GM21737 (cell line): ENCODE results near the gene PHLPP1.
"Not testable (repeated sequence)": the region's sequence is repeated elsewhere in the genome, so short reads cannot be mapped to it uniquely, and the experiment has no call there.

Experiments used
- ATAC-seq: cut with Tn5 transposase; IDR thresholded peaks from one replicate; pipeline ENCODE4 v1.9.1; 2021; ENCODE audit warnings: mild to moderate bottlenecking, moderate library complexity; ENCODE audit not compliant: unreplicated experiment

PHLPP1 gene

DNA sequence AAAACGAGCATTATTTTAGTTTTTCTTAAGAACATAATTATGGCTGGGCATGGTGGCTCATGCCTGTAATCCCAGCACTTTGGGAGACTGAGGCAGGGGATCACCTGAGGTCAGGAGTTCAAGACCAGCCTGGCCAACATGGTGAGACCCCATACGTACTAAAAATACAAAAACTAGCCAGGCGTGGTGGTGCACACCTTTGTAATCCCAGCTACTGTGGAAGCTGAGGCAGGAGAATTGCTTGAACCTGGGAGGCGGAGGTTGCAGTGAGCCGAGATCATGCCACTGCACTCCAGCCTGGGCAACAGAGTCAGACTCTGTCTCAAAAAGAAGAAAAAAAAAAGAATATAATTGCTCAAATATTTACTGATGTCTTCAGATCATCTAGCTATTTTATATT, 25.3 kb downstream of the PHLPP1 start:
- ATAC-seq: not testable (repeated sequence)

DNA sequence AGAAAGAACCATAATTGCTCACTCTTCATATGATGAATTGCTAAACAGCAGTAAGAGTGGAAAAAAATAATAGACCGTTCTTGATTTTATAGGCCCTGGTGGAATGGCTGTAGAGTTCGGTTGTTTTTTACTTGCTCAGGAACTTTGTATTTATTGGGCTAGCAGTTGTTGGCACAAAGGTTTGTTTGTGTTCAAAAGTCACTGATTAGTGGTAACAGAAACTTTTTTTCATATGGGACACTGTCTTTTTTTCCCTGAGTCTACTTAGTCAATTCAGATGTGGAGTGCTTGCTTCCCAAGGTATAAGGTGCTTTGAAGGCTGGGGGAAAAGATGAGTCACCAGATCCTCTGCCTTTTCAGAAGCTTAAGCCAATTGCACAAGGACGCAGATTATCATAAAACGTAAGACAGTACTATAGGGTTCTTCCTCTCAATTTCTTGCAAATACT, 25.8 kb downstream of the PHLPP1 start:
- no peak for ATAC-seq

DNA sequence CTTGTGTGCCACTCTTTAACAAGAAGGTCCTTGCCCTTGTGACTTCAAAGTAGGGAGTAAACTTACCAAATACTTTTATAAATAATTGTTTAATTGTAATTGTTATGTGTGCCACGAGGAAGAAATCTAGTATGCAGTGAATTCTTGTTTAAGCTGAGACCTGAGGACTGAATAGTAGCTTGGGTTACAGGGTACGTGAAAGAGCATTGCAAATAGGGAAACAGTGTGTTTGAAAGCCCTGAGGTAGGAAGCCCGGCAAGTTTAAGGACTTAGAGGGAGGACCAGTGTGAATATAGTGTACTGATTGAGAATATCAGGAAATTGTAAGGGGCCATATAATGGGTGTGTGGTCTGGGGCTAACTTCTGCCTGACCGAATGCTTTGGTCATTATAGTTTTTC, 26.2 kb downstream of the PHLPP1 start:
- no peak for ATAC-seq

DNA sequence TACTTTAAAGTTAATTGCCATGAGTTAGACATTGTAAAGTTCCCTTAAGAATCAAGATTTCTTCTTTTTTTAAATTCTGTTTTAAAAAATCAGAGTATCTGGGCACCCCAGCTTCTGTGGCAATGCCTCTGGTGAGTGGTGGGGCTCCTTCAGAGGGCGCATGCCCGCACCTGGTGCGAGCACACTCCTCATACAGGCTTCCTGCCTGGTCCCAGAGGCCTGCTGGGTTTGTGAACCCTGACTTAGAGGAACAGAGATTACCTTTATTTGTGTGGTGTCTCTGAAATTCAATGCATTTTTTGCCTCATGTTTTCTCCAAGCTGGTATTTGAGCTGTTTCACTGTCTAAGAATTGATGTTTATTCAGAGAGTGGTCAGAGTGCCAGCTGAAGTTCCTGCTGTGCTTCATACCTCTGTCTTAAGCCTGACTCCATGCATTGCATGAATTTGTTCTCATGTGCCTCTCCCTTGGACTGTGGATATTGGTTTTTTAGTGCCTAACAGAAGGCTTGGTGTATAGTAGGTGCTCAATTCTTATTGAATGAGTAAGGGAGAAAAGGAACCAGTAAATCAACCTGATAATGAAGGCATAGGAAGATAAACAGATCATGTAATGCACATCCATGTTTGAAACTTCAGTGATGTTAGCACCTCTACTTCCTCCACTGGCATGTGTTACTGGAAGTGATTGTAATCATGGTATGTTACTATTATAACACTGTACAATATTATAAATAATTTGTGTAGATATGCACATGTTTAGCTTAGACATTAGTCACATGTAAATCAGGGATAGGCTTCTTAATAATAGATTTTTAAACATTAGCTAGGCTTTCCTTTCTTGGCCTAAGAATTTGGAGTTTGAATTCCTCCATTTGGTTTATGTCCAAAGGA, 29.0 kb downstream of the PHLPP1 start:
- ATAC-seq: peak; percentile 73

DNA sequence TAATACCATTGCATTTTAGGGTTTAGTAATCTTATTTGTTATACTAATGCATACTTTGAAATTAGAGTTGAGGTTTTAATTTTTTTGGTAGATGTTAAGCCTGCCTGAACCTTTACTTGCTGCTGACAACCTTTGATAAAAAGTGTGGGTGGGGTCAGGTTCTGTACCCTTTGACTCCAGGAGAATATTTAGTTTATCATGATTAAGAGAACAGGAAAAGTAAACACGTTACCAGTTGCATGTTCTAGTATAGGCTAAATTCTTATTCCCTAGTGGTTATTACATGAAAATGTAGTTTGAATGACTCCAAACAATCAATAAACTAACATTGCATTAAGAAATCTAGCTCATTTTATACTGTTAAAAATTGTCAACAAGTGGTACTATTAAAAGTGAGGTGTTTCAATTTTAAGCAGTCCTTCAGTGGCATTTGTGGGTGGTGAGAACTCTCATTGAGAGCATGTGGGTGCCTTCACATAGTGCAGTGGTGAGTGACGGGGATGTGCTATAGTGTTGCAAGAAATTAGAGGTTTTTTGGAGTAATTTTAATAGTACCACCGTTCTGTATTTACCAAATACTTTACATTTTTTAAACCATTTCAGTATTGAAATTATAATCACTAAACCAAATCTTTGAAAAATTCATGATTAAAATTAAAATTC, 29.9 kb downstream of the PHLPP1 start:
- ATAC-seq: no peak

DNA sequence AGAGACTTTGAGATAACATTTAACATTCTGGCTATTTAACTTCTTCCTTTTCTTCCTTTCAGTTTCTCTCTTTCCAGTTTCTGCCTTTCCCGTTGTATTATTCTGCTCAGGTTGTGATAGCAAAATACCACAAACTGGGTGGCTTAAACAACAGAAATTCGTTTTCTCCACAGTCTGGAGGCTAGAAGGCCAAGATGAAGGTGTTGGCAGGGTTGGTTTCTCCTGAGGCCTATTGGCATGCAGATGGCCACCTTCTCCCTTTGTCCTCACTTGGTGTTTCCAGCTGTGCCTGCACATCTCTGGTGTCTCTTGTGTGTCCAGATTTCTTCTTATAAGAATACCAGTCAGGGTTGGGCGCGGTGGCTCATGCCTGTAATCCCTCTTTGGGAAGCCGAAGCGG, 34.0 kb downstream of the PHLPP1 start:
- no peak for ATAC-seq

DNA sequence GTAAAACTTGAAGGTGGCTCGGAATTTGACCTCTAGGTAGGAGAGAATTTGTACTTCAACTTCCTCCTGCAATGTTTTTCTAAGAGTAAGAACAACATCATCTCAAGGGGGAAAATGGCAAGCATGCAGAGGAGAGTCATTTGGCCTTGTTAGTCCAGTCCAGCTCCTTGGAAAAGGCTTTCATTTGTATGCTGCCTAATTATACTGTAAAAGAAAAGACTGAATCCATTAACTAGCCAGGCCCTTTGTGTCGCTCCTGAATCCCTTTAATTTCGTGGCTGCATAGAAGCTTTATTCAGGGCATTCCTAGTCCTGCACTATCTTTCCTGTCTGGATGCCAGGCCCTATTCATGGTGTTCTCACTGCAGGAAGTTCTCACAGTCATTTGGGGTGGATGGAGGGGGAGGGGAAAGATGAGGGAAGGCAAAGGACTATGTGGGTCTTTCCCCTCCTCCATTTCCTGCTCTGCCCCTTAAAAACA, 36.0 kb downstream of the PHLPP1 start:
- ATAC-seq: no peak

DNA sequence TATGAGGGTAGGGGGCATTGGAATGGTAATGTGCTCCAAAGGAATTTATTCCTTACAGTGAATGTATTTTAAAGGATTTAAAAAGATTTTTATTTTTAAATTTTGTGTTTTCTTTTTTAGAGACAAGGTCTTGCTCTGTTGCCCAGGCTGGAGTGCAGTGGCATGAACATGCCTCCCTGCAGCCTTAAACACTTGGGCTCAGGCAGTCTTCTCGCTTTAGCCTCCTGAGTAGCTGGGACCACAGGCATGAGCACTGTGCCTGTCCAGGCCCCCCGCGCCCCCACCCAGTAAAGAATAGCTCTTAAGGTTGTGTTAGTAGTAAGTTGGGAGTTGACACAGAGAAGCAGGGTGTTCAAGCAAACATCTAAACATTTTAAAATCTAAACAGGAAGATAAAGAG, 36.6 kb downstream of the PHLPP1 start:
- ATAC-seq: no peak

DNA sequence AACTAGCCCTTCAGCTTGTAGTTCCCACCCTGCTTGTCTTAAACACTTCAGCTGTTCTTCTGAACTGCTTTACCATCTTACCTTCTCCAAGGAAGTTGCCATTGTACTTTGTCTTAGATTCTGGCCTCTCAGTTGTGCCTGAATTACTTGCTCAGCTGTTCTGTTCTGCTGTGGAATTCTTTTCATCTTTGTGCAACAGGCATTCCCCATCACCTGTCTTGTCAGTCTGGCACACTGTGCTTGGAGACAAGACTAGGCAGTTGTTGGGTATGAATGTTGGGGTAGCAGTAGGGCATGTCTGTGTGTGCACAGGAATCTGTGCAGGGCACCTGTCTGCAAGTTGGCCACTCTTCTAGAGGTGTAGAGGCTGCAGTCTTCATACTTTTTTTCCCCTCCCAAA, 38.7 kb downstream of the PHLPP1 start:
- ATAC-seq: no peak

DNA sequence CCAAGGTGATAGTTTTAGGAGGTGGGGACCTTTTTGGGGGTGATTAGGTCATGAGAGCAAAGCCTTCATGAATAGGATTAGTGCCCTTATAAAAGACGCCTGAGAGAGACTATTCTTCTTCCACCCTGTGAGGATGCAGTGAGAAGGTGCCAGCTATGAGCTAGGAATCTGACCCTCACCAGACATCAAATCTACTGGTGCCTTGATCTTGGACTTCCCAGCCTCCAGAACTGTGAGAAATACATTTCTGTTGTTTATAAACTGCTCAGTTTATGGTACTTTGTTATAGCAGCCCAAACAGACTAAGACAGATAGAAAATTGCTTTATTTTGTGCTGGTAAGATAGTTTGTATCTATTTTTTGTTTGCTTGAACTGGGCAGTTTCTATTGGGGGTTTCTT, 40.1 kb downstream of the PHLPP1 start:
- no peak for ATAC-seq

DNA sequence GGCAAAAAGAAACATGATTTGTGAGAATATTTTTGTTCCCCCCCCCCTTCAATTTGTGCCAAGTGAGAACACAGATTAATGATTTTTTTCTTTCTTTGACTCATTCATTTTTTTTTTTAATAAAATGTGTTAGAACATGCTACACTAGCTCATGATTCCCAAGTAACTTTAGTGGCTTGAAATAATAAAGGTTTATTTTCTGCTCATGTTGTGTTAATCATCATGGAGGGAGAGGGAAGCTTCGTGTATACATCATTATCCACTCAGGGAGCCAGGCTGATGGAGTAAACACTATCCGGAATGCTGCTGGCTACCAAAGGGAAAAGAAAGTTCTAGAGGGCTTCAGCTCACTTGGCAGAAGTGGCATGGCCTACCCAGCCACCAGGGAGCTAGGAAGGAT, 40.6 kb downstream of the PHLPP1 start:
- no peak for ATAC-seq

DNA sequence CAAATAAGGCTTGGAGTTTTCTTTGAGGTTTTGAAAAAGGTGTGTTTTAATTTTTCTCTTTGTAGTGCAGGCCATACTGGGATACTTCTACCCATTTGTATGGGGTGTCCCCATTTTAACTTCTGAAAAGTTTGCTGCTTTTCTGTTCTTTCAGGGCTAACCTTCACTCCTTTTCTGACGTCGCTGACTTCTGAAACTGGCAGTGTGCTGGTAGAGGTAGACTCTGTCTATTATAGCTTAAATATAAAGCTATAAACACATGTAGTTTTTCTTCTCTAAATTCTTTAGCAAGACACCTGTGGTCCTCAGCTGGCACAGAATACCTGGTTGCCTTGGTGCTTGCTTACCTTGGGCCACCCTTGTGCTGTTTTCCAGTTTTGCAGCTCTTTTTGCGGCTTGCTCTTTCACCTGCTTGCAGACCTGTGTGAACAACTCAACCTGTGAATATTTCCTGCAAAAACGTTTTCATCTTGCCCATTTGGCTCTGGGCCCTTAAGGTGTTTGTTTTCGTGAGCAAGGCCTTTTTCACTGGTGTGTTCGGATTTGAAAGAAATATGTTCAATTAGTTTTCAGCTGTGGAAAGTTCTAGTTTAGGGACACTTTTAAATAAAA, 42.2 kb downstream of the PHLPP1 start:
- no peak for ATAC-seq

DNA sequence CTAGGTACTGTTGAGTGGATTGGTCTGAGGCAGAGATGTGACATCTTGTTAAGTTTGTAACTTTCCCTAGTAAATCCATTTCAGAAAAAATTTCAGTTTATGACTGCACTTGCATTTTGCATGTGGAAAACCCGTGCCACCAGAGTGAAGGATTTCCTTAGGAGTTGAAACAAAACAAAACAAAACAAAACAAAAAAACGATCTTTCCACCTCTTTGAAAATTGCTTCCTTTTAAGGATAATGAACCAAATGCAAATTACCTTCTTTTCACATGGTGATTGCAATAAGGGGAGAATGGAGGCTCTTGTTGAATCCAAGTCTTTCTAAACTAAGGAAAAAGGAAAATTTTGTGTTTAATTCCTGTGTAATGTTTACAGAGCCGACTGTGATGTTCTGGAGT, 43.2 kb downstream of the PHLPP1 start:
- no peak for ATAC-seq

DNA sequence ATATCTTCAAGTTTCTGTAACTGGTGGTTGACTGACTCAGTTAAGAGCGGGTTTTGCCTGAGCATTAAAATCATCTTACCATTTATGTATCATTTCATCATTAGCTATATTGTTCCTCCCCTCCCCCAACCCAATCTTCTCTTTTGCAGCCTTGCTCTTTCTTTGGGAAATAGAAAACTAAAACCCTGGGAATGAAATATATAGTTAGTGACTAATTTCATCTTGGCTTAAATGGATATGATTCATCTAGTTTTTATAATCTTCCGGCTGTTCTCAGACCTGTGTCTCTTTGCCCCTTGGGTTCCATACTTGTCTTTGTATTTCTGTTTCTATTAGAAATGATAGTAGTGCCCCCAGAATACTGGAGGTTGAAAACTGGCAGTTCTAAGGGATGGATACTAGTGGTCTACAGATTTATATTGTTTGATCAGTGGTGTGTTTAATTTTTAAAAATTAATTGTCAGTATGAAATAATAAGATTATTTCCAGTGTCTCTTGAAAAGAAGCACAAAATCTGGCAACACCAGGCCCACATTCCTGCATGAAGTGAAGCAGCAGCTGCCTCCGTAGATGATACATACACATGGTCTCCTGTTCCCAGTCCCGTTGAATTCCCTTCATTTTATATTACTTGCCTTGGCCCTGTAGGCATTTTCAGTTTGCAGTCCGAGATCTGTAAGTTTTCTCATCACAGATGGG, 44.5 kb downstream of the PHLPP1 start:
- no peak for ATAC-seq

DNA sequence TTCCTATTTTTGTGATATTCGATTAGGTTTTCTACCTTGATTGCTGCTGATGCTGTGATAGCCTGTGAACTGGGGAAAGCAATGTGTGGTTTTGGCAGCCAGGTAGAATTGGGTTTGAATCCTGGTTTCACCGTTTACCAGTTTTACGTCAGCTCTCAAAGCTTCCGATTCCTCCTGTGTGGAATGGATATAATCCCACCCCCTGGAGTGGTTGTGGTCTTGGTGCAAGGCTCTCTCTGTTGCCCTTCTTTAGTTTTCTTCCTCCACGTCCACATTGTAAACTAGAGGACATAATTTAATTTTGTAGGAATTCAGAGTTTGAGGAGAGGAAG, 45.0 kb downstream of the PHLPP1 start:
- no peak for ATAC-seq

DNA sequence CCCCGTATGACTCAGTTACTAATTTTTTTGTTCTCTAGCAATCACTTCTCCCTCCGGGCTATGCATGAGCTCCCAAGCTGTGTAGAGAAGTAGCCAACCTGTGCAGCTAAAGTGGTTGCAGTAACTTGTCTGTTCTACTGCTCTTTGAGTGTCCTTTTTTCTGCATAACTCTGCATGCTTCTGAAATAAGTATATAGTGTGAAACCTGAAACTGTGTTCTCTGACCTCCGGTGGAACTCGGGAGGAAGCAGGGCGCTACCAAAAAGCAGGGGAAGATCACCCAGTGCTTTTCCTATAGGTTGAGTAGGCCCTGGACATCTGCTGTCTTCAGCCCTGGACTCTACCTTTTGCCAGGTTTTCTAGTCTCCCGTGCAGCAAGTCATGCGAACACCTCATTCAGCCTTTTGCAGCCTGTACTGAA, 47.8 kb downstream of the PHLPP1 start:
- ATAC-seq: no peak

DNA sequence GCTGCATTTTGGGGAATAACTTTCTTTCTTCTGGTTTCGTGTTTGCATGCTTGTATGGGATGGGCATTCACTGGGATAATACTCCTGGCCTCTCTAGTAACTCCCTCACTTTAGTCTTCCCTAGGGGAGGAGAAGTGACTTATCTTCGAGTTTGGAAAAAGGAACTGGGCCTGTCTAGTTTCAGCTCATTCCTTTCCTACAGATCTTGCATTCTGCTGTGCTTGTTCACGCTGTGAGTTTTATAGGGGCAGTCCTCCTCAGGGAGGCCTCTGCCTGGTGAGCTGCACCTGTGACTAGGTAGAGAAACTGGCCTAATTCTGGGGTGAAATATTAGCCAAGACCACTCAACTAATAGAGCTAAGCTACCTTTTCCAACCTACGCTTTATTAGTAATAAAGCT, 50.9 kb downstream of the PHLPP1 start:
- ATAC-seq: no peak

DNA sequence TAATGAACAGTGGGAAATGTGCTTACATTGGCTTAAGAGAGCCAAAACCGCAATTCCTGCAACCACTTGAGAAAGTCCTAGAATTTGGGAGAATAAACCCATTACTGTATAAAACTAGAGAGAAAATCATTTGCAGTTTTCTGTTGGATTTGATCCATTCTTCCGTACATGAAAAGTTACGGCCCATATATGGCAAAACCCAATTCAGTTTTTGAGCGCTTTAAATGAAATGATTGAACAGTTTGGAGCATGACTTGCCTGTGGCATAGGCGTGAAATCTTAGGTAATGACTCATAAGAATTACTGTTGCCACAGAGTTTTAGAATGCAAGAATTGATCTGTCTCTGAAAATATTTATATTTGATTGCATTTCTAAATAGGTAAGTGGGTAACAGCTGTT, 52.0 kb downstream of the PHLPP1 start:
- no peak for ATAC-seq

DNA sequence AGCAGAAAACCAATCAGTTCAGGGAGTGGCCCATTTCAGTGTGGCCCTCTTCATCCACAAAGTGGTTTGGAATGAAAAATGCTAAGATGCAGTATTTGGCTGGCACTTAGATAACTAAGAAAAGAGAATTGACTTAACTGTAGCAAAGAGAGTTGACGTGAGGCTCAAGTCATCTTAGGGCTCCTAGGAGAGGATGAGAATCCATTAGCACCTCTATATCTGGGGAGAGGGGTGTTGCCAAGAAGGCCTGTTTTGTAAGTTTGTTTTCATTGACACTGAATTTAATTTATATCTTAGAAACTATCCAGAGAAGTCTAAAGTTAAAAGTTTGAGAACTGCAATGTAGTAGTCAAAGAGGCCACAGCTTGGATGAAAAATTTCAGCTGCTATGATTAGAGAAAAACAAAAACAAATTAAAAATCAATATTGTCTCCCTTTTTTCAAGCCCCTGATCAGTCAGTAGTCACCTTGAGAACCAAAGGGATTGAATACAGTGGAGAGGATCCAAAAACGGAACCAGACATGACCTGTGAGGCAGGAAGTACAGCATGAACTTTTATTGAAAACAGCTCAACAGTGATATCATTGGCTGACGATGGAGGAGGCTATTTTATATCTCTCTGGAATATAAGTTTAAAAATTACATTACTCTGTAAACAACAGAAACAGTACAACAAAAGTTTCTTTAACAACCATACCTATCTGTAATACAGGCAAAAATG, 52.7 kb downstream of the PHLPP1 start:
- no peak for ATAC-seq

DNA sequence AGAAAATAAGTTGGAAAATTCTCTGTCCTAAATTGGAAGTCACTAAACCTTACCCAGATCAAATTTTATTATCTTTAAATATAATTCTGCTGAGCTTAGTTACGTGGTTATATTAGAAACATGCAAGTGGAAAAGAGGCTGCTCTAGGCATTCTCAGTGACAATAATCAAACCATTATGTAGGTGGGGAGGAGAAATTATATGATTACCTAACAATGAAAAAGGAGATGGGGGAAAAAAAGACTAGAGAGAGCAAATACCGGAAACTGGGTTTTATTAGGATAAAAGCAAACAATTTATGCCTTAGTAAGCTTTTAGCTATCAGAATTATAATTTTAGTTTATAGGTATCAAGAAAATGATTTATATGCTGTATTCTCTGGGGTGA, 53.2 kb downstream of the PHLPP1 start:
- no peak for ATAC-seq

DNA sequence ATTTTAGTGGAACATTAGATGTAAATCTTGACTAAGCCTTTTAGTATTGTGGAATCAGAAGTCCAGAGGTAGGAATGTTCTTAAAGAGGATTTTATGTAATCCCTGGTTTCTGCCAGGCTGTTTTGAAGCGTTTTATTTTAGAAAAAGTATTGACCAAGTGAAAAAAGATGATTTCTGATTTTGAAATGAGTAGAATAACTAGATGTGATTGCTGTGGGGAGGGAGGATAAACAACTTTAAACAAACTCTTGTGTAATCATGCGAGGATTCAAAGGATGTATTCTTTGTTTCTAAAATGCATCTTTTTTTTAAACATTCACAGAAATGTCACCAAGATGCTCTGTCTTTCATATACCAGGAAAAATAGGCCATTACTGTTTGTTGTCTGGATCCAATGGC, 53.9 kb downstream of the PHLPP1 start:
- ATAC-seq: no peak
